Measurements from ENCODE around the gene MT1B. TPM values are rescaled to one million over a fixed set of nuclear protein-coding genes. Genes with fewer than 3 reads are reported as not detected.

MT1B gene
- total RNA-seq, 1 donor: not detected

DNA sequence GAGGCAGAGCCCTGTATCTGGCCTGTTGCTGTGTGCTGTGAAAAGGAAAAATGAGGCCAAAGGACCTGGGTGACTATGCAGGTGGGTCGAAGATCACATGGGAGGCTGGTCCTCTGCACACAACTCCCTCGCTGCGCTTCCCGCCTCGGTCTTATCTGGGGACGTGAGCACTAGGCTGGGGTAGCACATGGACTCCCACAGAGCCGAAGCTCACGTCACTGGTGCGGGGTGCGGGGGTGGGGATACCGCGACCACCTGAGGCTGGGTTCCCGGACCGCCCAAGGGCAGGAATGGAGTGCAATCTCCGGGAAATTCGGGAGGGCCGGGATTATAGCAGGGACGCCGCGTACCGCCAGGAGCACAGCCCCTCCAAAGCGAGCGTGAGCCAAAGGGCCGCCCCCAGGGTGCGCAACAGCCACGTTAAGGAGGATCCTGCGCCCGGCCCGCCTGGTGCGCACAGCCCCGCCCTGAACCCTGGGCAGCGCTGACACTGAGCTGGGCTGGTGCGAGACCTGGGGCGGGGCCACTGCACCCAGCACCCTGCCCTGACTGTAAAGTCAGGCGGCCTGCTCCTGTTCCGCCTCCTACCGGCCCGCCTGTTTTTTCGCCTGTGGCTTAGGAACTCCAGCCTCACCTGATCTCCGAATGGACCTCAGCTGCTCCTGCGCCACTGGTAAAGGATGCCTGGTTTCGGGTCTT lies 8.5 kb upstream of the MT1B start:
- peak; percentile 92 for DNase-seq (ENCODE audit: insufficient read length, low spot score, missing footprints)
- TF ChIP-seq, protein P1, sequence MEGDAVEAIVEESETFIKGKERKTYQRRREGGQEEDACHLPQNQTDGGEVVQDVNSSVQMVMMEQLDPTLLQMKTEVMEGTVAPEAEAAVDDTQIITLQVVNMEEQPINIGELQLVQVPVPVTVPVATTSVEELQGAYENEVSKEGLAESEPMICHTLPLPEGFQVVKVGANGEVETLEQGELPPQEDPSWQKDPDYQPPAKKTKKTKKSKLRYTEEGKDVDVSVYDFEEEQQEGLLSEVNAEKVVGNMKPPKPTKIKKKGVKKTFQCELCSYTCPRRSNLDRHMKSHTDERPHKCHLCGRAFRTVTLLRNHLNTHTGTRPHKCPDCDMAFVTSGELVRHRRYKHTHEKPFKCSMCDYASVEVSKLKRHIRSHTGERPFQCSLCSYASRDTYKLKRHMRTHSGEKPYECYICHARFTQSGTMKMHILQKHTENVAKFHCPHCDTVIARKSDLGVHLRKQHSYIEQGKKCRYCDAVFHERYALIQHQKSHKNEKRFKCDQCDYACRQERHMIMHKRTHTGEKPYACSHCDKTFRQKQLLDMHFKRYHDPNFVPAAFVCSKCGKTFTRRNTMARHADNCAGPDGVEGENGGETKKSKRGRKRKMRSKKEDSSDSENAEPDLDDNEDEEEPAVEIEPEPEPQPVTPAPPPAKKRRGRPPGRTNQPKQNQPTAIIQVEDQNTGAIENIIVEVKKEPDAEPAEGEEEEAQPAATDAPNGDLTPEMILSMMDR (IDR thresholded peaks at IDR 0.05; ENCODE audit: extremely low read depth, low read depth, low read length): peak; percentile 25
- peak overlapping the region; percentile 76 for H2AFZ ChIP-seq (ENCODE audit: low read length)
- no peaks in the 10 kb centered on the region for H3K36me3 ChIP-seq (ENCODE audit: insufficient read depth, low read length)
- H3K27ac ChIP-seq (ENCODE audit: low read depth, low read length): no peak overlapping the region
- H3K4me2 ChIP-seq (ENCODE audit: insufficient read depth, low read length): peak overlapping the region; percentile 74
- peaks cover 8% of the 10 kb centered on the region for H3K4me1 ChIP-seq (ENCODE audit: insufficient read depth, low read length)
- H3K4me3 ChIP-seq (ENCODE audit: insufficient read depth, low read length): peak overlapping the region; percentile 62
- H3K9me3 ChIP-seq (ENCODE audit: low read depth, low read length): no peaks in the 10 kb centered on the region
- no peaks in the 10 kb centered on the region for H4K20me1 ChIP-seq (ENCODE audit: insufficient read depth, low read length)
- H3K79me2 ChIP-seq (ENCODE audit: insufficient read depth, low read length): no peaks in the 10 kb centered on the region
- peaks cover 34% of the 10 kb centered on the region for H3K27me3 ChIP-seq (ENCODE audit: insufficient read depth, low read length)

DNA sequence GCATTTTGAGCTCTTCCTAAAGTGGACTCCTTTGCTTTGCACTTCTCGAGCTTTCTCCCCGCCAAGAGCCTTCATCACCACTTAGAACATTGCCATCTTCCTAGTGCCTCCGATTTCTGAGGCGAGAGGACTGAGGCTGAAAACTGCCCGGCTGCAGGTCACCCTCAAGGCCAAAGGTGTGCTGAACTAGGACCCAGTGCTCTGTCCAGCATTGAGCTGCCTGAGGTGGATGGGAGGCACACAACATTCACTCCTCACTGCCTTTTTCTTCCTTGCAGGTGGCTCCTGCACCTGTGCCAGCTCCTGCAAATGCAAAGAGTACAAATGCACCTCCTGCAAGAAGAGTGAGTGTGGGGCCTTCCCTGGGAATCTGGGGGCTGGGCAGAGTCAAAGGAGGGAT lies 7.9 kb upstream of the MT1B start:
- H3K79me2 ChIP-seq (ENCODE audit: insufficient read depth, low read length): no peaks in the 10 kb centered on the region
- DNase-seq (ENCODE audit: insufficient read length, low spot score, missing footprints): no peak
- no peaks in the 10 kb centered on the region for H3K9me3 ChIP-seq (ENCODE audit: low read depth, low read length)
- TF ChIP-seq, protein P1 (IDR thresholded peaks at IDR 0.05; ENCODE audit: extremely low read depth, low read depth, low read length): no peak
- H3K27me3 ChIP-seq (ENCODE audit: insufficient read depth, low read length): peaks cover 38% of the 10 kb centered on the region
- H3K27ac ChIP-seq (ENCODE audit: low read depth, low read length): no peak overlapping the region
- no peak overlapping the region for H3K4me3 ChIP-seq (ENCODE audit: insufficient read depth, low read length)
- peak overlapping the region; percentile 76 for H2AFZ ChIP-seq (ENCODE audit: low read length)
- H3K36me3 ChIP-seq (ENCODE audit: insufficient read depth, low read length): no peaks in the 10 kb centered on the region
- peak overlapping the region; percentile 74 for H3K4me2 ChIP-seq (ENCODE audit: insufficient read depth, low read length)
- peaks cover 4% of the 10 kb centered on the region for H3K4me1 ChIP-seq (ENCODE audit: insufficient read depth, low read length)
- no peaks in the 10 kb centered on the region for H4K20me1 ChIP-seq (ENCODE audit: insufficient read depth, low read length)

DNA sequence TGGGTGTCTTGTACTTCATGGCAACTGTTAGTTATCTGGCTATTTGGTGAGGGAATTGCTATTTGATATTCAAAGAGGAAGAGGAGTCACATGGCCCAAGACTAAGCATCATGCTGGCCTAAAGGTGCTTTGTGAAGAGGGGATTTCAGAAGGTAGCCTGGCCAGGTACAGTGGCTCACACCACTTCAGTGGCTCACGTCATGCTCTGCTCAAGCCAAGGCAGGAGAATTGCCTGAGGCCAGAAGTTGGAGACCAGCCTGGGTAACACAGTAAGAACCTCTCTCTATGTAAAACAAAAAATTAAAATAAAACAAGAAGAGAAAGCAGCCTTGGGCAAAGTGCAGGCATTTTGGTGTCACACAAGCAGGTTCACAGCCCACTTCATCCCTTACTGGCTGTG lies 6.4 kb upstream of the MT1B start:
- peaks cover 3% of the 10 kb centered on the region for H3K4me1 ChIP-seq (ENCODE audit: insufficient read depth, low read length)
- TF ChIP-seq, protein P1 (IDR thresholded peaks at IDR 0.05; ENCODE audit: extremely low read depth, low read depth, low read length): no peak
- H3K36me3 ChIP-seq (ENCODE audit: insufficient read depth, low read length): no peaks in the 10 kb centered on the region
- no peaks in the 10 kb centered on the region for H3K9me3 ChIP-seq (ENCODE audit: low read depth, low read length)
- no peaks in the 10 kb centered on the region for H4K20me1 ChIP-seq (ENCODE audit: insufficient read depth, low read length)
- peaks cover 44% of the 10 kb centered on the region for H3K27me3 ChIP-seq (ENCODE audit: insufficient read depth, low read length)
- no peak for DNase-seq (ENCODE audit: insufficient read length, low spot score, missing footprints)
- no peak overlapping the region for H3K4me2 ChIP-seq (ENCODE audit: insufficient read depth, low read length)
- no peak overlapping the region for H3K4me3 ChIP-seq (ENCODE audit: insufficient read depth, low read length)
- no peak overlapping the region for H2AFZ ChIP-seq (ENCODE audit: low read length)
- no peak overlapping the region for H3K27ac ChIP-seq (ENCODE audit: low read depth, low read length)
- no peaks in the 10 kb centered on the region for H3K79me2 ChIP-seq (ENCODE audit: insufficient read depth, low read length)

DNA sequence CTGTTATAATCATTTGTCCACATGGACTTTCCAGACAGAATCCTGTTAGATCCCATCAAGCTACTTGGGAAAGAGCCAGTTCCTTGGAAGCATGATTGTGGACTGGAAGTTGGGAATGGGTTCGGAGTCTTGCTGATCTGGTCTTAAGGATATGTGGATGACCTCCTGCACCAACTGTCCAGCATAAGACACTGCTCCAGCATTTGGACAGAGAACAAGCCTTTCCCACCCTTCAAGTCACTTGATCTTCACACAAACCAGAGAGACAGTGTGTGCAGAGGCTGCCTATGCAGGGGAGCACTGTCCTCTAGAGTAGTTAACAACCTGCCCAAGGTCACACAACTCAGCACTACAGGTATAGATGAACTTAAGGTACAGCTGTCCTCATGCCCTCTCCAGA lies 5.8 kb upstream of the MT1B start:
- Histone ChIP-seq H3K79me2 (ENCODE audit: insufficient read depth, low read length) (no peaks in the 10 kb centered on the region), H3K27ac (ENCODE audit: low read depth, low read length) (no peak overlapping the region), H3K27me3 (ENCODE audit: insufficient read depth, low read length) (peaks cover 44% of the 10 kb centered on the region), H3K4me2 (ENCODE audit: insufficient read depth, low read length) (no peak overlapping the region), H3K4me3 (ENCODE audit: insufficient read depth, low read length) (no peak overlapping the region), H2AFZ (ENCODE audit: low read length) (no peak overlapping the region), H4K20me1 (ENCODE audit: insufficient read depth, low read length) (no peaks in the 10 kb centered on the region), H3K9me3 (ENCODE audit: low read depth, low read length) (no peaks in the 10 kb centered on the region), H3K4me1 (ENCODE audit: insufficient read depth, low read length) (peaks cover 3% of the 10 kb centered on the region), H3K36me3 (ENCODE audit: insufficient read depth, low read length) (no peaks in the 10 kb centered on the region)
- TF ChIP-seq, protein P1 (IDR thresholded peaks at IDR 0.05; ENCODE audit: extremely low read depth, low read depth, low read length): no peak
- no peak for DNase-seq (ENCODE audit: insufficient read length, low spot score, missing footprints)
